Stimulated activated CD4-positive, alpha-beta T cell treated with anti-CD3 and anti-CD28 coated beads, Interleukin-4, amount 100 ng/mL, for 24 hours (primary cell): ENCODE data around the gene EFS.

Experiments used
- DNase-seq: peaks from one replicate; pipeline ENCODE4 v3.0.0-alpha.2; 2020

EFS gene

GRCh38 chr14:23377573-23378563, 12.9 kb upstream of the EFS start:
- DNase-seq, result no peak

GRCh38 chr14:23377198-23377550, 12.2 kb upstream of the EFS start:
- DNase-seq, result no peak

DNA sequence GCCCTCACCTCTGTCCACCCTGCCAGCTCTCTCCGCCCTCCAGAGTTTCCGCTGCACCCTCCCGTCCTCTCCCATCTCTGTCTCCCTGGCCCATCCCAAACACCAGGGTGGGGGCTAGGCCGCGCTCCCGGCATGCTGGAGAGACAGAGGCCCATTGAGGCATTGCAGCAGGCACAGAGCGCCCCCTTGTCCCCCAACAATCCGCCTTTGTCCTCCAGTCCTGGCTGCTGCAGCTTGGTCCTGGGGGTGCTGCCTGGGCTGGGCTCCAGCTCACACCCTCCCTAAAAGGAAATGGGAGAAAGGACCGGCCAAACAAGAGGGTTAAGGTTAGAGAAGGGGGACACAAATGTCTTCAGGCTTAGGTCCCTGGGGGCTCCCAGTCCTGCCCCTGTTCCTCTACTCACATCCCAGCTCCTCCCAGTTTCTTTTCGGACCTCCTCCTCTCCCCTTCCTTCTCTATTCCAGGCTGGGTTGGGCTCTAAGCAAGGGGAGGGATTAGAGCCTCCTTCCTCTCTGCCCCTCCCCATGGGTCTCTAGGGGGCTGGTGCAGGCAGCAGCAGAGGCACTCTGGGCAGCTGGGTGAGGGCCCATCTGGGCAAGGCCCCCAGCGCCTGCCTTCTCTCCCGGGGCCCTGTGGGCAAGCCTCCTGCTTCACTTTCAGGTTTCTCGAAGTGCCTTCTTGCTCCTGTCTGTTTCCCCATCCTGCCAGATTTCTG, 11.7 kb upstream of the EFS start, which contains the start of gene CMTM5:
CMTM5 (plus strand) TSS at position 565 of the 716 bp plus-strand sequence. CDS start 206 bp downstream, outside the sequence.
- DNase-seq, result no peak

GRCh38 chr14:23375527-23376251, 10.7 kb upstream of the EFS start:
- DNase-seq, result no peak

GRCh38 chr14:23373041-23373440, 8.1 kb upstream of the EFS start:
- DNase-seq, result no peak

GRCh38 chr14:23372509-23372908, 7.5 kb upstream of the EFS start, which contains the start of gene IL25:
Gene IL25, plus strand, starts transcription at chr14:23372809.
- DNase-seq, result no peak

DNA sequence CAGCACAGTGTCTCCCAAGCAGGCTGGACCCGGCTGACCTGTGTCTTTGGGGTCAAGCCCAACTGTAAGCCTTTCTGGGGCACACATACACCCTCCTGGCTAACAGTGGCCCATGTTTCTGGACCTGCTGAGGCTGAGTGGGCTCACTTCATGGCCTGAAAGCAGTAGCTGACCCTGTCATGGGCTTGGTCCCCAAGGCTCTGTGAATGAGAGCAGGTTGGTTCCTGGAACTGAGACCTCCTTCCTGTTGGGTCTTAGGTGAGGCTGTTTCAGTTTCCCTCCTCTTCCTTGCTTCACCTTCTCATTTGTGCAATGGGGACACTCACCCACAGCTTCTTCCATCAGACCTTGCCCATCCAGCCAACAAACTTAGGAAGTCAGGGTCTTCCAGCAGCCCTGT, 6.9 kb upstream of the EFS start:
- no peak for DNase-seq

DNA sequence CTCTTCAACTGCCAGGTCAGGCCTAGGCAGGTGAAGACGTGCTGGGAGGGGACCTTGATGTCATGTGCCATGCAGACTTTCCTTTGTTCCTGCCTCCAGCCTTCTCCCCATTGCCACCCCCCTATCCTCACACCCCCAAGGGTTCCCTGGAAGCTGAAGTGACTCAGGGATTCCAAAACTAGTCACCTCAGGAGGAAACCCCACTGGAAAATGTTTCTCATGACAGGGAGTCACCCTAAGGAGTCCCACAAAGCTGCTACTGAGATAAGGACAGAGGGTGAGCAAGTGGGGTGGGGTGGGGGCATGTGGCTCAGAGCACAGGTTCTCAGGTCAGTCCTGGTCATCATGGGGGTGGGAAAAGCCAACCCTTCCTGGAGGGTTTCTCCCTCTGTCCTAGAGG, 5.2 kb upstream of the EFS start:
- DNase-seq, result no peak

GRCh38 chr14:23366426-23366921, 1.5 kb upstream of the EFS start:
- DNase-seq, result no peak

DNA sequence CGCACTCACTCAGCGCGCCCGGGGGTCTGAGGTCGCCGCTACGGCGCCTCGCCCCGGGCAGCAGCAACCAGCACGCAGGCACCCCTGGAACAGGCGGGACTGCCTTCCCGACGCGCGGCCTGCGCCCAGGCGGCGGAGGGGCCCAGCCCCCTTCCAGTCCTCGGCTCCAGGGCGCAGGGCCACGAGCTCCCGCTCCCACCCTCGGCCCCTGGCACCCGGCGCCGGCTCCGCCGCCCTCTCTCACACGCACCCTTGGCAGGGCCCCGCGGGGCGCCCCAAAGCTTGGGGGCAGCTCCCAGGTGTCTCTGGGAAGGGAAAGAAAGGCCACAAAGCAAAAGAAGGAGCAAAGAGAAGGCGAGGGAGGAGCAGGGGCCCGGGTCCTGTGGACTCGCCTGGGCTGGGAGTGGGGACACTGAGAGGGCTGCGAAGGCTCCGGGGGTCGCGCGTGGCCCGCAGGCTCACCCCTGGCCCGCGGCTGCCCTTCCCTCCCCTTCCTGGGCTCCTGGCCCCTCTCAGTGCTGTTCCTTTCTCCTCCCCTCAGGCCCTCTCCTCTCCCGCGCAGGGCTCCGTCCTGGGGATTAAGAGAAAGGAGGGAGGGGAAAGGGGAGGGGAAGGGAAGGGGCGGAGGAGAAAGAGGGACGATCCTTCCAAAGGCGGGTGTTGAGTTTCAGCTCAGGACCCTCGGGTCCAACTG, 907 bp upstream of the EFS start:
- DNase-seq, result no peak

- no peak for DNase-seq
These were observed 572 bp downstream of the EFS start for GRCh38 chr14:23364164-23365035.

- no peak for DNase-seq
These were observed 2.8 kb downstream of the EFS start for GRCh38 chr14:23362200-23362599.

- no peak for DNase-seq
These were observed 3.2 kb downstream of the EFS start for GRCh38 chr14:23361763-23362162.

DNA sequence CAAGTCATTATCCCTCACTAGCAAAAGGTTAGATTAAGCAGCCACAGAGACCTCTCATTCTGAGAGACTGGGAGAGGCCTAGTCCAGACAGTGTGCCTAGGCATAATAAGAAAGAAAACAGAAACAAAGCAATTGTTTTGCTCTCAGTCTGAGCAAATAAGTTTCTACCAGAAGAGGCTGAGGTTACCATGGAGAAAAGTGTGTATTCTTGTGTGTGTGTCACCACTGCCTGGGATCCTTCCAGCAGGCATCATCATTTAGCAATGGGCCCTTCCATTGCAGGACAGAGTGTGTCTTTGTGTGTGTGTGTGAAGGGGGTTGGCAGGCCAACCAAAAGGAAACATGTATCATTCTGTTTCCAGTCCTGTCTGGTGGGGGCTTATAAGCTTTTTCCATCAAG, 3.7 kb downstream of the EFS start:
- no peak for DNase-seq

GRCh38 chr14:23360496-23360895, 4.5 kb downstream of the EFS start:
- DNase-seq, result no peak

- no peak for DNase-seq
These were observed 5.1 kb downstream of the EFS start for GRCh38 chr14:23359722-23360447.

DNA sequence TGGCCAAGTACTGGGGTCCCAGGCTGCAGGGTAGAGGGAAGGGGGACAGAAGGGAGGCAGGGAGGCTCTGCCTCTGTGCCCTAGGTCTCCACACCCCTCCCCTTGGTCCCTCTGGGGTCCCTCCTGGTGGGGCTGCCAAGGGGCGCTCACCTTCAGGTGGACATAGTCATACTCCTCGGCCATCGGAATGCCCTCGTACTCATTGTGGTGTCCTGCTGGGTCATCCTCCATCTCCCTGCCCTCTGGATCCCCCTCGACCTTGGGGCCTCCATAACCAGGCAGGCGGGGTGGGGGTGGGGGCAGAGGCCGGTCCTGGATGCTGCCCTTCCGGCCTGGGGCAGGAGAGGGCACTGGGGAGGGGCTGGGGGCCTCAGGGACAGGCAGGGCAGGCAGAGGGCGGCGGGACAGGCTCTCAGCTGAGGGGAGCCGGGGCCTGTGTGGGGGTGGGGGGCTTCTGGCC, 5.8 kb downstream of the EFS start:
- DNase-seq, result no peak

GRCh38 chr14:23358553-23359166, 6.3 kb downstream of the EFS start:
- no peak for DNase-seq

DNA sequence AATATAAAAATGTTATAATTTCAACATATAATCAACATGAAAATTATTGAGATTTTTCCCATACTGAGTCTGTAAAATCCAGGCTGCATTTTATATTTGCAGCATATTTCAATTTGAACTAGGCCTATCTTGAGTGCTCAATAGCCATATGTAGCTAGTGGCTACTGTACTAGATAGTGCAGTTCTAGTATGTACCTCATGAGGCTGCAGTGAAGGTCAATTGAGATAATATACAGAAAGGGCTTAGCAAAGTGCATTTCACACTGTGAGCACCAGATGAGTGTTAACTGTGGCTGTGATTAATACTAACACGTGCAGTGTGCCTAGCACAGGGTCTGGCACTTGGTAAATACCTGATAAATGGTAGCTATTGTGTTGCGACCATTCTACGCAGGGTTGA, 6.9 kb downstream of the EFS start:
- no peak for DNase-seq

DNA sequence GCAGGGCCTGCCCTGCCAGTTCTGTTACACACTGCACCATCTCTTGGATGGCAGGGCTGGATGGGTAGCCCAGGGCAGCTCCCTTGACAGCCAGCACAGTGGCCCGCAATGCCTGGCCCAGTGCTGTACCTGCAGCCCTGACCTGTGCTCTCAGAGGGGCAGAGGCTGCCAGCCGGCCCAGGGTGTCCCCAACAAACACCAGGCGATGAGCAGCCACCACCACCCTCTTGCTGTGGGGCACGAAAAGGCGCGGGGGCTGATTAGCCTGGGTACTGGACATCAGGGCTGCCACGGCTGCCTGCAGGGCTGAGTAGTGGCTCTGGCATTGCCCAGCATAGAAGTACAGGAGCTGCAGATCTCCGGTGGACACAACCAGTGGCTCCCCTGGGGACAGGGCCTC, 7.7 kb downstream of the EFS start:
- DNase-seq, result no peak
